Esophagus squamous epithelium (tissue), 4 donors: ENCODE data around the gene CROCC2.

Experiments
- POLR2A ChIP-seq, 4 donors: fragments of 450-650 bp; IDR thresholded peaks; one replicate each; pipeline ENCODE4 v1.6.1; 2017; ENCODE audit warnings: antibody characterized with exemption in 4 of 4, mild to moderate bottlenecking in 4 of 4, moderate library complexity in 3 of 4
- TF ChIP-seq, protein P1 (sequence below), 6 experiments: fragments of 450-650 bp in 4 of 6; fragments of 200-600 bp in 2 of 6; sonication (generic) in 2 of 6; IDR thresholded peaks; one replicate each; pipeline ENCODE4 v1.5.1; 2016 to 2019; ENCODE audit warnings: antibody characterized with exemption in 6 of 6, mild to moderate bottlenecking in 4 of 6, moderate library complexity in 4 of 6

DNA sequence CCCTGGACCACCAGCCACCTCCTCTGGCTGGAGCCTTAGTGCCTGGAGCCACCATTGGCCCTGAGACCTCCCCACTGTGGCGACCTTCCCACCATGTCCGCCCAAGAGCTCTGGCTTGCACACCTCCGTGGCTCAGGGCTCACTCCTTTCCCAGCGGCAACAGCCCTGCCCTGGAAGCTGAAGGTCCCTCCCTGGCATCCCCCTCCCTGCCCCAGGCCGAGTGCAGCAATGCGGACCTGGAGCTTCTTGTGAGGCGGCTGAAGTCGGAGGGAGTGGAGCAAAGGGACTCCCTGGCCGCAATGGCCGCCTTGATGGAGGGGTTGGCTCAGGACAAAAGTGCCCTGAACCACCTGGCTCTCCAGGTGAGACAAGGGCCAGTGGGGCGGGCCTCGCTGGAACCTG is 28.6 kb downstream of the CROCC2 start:
- TF ChIP-seq, protein P1, sequence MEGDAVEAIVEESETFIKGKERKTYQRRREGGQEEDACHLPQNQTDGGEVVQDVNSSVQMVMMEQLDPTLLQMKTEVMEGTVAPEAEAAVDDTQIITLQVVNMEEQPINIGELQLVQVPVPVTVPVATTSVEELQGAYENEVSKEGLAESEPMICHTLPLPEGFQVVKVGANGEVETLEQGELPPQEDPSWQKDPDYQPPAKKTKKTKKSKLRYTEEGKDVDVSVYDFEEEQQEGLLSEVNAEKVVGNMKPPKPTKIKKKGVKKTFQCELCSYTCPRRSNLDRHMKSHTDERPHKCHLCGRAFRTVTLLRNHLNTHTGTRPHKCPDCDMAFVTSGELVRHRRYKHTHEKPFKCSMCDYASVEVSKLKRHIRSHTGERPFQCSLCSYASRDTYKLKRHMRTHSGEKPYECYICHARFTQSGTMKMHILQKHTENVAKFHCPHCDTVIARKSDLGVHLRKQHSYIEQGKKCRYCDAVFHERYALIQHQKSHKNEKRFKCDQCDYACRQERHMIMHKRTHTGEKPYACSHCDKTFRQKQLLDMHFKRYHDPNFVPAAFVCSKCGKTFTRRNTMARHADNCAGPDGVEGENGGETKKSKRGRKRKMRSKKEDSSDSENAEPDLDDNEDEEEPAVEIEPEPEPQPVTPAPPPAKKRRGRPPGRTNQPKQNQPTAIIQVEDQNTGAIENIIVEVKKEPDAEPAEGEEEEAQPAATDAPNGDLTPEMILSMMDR (IDR thresholded peaks at IDR 0.05), result no peak
- no peak for TF ChIP-seq POLR2A (IDR thresholded peaks at IDR 0.05)
